ENCODE results near the gene FOXP1.

The FOXP1 gene

DNA sequence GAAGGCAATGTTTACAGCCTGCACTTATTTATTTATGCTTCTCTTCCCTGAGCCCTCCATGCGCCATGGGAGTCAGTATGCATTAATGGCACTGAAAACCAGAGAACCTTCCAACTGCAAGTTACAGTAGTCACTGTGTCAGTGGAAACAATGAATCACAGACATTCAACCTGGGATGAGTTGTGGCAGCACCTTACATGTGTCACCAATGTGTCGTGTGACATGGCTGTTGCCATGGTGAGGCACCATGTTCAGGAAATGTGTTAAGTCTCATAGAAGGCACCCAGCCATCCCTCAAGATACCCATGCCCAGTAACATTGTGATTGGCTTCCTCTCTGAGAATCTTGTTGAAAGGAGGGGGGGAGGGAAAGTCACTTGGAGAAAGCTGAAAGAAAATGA lies 105.0 kb downstream of the FOXP1 start:
- DNase-seq = no peak

GRCh38 chr3:71476950-71477349 lies 106.6 kb downstream of the FOXP1 start:
- DNase-seq = no peak

- DNase-seq = no peak
Observed at GRCh38 chr3:71469138-71469435, 114.4 kb downstream of the FOXP1 start.

- no peak for DNase-seq
Observed at GRCh38 chr3:71468311-71469137, 115.0 kb downstream of the FOXP1 start.

DNA sequence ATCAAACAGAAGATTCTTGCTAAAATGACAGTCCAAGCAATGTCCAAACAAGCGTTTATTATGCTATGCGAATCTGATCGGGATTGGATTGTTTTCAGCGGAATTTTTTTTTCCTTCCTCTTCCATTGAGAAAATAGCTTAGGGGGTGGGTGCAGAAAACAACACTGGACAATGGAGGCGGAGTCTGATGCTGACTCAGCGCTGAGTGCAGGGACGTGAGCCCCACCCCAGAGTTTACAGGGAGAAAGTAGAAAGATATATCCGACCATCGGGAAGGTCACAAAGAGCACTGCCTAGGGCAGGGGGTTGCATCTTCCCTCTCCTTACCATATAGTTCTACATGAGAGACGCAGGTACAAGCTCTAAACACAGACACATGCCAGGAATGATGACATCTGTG lies 117.0 kb downstream of the FOXP1 start:
- no peak for DNase-seq

GRCh38 chr3:71465371-71466036 lies 118.0 kb downstream of the FOXP1 start:
- DNase-seq = no peak

DNA sequence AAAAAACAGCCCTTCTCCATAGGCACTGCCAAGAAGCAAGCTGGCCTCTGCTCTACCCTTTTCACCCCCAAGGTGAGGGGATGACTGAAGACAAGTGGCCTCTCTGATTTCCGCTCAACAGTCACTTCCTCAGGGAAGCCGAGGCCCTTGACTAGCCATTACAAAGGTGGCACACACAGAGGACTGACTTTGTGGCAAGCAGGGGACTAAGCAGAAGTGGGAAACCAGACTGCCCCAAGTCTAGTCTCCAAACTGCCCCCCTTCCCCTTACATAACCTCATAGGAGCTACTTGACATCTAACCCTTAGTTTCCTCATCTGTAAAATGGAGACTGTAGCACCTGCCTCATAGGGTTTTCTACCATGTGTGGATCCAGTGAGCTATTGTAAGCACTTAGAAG lies 118.9 kb downstream of the FOXP1 start:
- DNase-seq = no peak

DNA sequence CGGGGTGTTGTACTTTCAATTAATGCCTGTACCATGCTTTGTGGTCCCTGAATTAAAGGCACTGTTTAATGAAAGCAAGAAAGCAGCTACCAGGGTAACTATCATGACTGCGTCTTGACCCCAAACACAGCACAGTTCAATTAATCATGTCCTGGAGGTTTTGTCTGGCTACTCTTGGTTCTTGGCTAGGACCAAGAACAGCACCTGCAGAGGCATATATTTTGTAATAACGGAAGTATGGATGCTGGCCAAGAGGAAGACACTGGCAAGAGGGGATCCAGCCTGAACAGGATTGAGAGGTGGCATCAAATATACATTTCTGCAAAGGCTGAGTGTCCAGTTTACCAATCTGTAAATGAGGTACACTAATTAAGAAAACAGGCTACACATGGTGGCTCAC lies 119.9 kb downstream of the FOXP1 start:
- DNase-seq = no peak

DNA sequence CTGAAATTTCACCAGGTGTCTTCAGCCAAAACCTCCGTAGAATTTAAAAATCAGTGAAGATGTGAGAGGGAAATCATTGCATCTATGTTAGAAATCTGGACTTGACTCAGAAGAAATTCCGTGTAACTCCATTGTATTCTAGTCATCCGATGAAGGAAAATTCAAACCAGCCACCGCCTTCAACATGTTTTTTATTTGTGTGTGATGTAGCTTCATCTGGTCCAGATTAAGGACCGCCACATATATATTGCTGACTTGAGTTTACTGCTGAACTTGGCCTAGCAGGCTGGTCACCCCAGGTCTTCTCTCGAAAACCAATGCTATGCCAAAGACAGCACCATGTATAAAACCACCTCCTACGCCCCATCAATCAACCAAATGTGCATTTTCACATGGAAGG lies 120.9 kb downstream of the FOXP1 start:
- DNase-seq = no peak

GRCh38 chr3:71461749-71462483 lies 121.6 kb downstream of the FOXP1 start:
- DNase-seq = no peak

GRCh38 chr3:71461114-71461513 lies 122.4 kb downstream of the FOXP1 start:
- DNase-seq = no peak

DNA sequence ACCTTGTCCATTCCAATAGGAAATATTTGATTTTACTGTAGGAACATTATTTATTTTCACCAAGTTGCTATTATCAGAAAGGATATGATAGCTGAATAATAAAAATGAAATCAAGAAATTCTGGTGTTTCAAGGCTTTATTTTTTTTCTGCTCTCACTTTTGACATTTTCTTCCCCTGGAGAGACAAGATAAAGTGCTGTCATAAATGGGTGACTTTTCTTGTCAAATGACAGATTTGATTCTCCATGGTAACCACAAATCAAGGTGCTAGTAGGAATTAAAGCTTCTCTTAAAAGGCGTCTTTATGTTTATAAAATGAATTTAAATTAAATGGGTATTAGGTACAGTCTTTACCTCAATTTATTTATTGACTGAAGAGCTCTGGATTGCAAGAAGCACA lies 124.6 kb downstream of the FOXP1 start:
- DNase-seq = no peak

DNA sequence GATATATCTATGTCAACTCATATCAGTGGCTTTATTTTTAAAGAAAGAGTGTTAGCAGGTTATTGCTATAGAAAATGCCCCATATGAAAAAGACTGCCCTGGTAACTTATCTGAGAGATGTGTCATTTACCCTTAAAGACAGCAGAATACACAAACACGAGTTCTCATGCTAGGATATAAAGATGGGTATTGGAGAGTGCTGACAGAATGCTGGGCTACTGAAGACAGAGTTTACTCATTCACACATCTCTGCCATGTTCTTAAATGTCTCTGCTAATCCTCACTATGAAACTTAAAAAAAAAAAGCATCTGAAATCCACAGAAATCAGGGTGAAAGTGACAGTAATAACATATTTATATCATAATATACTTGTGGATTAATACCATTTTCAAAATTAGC lies 126.7 kb downstream of the FOXP1 start:
- DNase-seq = no peak

GRCh38 chr3:71456156-71456555 lies 127.4 kb downstream of the FOXP1 start:
- no peak for DNase-seq

DNA sequence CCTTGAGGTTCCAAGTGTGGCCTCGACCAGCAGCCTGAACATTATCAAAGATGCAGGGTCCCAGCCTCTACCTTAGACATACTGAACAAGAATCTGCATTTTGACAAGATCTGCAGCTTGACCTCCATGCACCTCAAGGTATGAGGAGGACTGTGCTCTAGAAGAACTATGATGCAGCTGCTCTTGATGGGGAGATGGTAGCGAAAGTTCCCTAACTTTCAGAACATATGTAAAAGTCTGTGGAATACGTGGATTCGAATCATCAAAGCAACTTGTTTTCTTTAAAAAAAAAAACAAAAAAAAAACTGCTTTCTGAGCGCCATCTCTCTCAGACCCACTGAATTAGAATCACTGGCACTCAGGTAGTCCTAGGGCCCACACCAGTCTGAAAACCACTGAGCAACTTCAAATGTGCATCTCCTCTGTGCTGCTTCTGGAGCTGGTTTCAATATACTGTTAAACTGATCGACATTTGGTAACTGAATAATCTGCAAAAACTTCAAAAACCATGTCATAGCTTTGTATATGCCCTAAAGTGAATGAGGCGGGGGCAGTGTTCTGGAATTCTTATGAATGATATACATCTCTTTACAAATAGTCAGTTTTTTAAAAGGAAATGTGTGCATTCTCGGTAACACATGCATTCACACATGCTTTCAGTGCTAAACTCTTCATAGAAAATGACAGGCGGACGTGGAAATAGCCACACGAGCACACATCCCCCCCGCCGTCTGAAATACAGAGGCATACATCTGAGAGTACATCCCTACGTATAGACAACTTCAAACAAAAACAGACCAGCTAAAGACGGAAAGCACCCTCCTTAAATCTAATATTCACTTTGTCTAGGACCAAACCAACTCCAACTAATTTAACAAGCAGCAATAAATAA lies 128.8 kb downstream of the FOXP1 start:
- DNase-seq = no peak

- DNase-seq = no peak
Observed at GRCh38 chr3:71453822-71454511, 129.6 kb downstream of the FOXP1 start.

DNA sequence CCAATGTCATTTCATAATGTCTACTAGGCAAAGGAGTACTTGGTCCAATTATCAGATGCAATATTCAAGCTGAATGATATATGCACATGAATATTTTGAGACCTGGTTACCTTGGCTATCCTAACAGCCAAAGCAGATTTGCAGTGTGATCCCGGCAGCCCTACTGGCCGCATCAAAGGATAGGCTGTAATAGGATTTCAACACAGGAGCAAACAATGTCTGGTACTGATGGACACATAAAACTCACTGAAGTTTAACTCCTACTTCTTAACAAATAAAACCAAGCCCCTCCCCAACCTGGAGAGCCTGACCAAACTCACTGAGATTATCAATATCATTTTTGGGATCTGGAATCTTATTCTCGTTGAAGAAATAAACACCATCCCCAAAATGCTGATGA lies 130.2 kb downstream of the FOXP1 start:
- DNase-seq = no peak

DNA sequence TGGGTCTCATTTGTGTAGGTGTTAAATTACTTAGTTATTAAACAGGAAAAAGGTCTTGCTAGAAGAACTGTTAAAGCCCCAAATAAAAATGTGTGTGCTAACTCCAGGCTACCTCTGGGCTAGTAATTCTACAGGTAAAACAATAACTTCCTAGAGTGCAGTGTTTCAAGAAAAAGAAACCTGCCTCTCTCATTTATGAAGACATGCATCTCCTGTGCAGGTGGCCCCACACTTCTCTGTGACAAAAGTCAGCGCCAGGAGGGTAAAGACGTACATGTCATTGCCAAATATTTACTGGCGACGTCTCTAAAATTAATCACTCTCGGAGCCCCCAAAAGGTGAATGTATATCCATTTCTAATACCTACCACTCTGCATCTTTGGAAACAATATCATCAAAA lies 131.7 kb downstream of the FOXP1 start:
- DNase-seq = no peak

- no peak for DNase-seq
Observed at GRCh38 chr3:71451060-71451459, 132.5 kb downstream of the FOXP1 start.

- no peak for DNase-seq
Observed at GRCh38 chr3:71450162-71450561, 133.4 kb downstream of the FOXP1 start.

DNA sequence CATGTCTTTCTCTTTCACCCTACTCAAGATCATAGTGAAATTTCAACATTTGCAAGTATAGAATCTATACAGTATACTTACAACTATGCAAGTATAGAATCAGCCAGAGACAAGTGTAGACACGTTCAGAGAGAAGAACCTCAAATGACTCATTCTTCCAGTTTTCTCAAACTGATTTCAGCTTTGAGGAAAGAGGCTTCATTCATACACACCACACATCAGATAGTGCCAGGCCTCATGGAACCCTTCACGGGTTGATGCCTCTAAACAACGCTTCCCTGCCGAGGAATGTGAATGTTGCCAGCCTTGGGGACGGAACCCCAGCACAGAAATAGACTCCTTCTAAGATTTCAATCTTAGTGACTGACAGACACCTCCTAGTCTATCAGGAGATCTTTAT lies 135.7 kb downstream of the FOXP1 start:
- DNase-seq = no peak

DNA sequence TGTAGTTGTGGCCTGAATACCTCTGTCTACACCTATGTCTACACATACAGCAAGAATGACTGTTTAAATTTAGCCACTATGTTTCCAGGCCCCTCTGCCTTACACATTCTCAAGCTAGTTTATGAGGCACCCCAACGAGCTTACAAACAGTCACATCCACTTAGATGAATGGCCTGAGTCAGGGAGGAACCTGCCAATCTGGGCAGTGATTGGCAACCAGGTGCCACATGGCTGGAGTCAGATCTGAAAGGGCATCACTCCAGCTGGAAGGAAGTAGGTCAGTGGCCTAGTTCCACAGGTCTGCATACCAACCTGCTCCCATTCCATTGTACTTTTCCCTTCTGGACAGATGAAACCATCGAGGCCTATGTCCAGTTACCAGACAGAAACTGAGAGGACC lies 136.3 kb downstream of the FOXP1 start:
- no peak for DNase-seq

DNA sequence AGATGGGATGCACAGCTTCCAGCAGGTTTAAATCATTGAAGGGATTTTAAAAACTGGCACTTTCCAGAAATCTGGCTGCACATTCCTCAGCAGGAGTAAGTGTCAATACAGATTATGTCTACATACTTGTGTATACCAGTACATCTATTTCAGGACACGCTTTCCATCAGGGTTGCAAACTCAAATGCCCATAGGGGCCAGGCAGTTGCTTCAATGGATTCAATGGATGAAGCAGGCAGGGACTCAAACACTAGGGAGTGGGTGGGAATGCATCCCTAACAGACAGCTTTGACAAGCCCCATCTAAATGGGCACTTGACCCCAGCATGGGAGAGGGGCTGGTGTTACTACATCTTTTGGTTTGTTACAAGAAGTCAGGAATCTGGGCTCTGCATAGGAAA lies 136.8 kb downstream of the FOXP1 start:
- no peak for DNase-seq
